HFF-Myc (cell line): ENCODE data around the gene MRRF.

ENCODE experiments used
- DNase-seq: peaks from one replicate; pipeline ENCODE4 v3.0.0-alpha.2; 2011; ENCODE audit warnings: low read depth; ENCODE audit errors: extremely low read depth
- H3K4me3 ChIP-seq: replicated peaks from 2 replicates; pipeline ENCODE4 v1.5.1; 2011; ENCODE audit warnings: low read depth, mild to moderate bottlenecking, control low read depth, low read length
- CTCF ChIP-seq: IDR thresholded peaks from 2 replicates; pipeline ENCODE4 v1.5.1; 2012; ENCODE audit warnings: mild to moderate bottlenecking, low read depth, low read length, control low read depth; ENCODE audit errors: missing control alignments

Gene MRRF

GRCh38 chr9:122340161-122340560 is 75.5 kb downstream of the MRRF start:
- no peak for DNase-seq
- no peak overlapping the region for H3K4me3 ChIP-seq
- TF ChIP-seq CTCF: no peak

- no peak overlapping the region for H3K4me3 ChIP-seq
- DNase-seq: no peak
- no peak for TF ChIP-seq CTCF
These were observed 77.8 kb downstream of the MRRF start for GRCh38 chr9:122342323-122343050.

- peak overlapping the region; percentile 41 for H3K4me3 ChIP-seq
- TF ChIP-seq CTCF: no peak
- no peak for DNase-seq
These were observed 82.0 kb downstream of the MRRF start for GRCh38 chr9:122346478-122347347.

GRCh38 chr9:122347348-122348287 is 82.9 kb downstream of the MRRF start:
- no peak for DNase-seq
- no peak for TF ChIP-seq CTCF
- peak overlapping the region; percentile 41 for H3K4me3 ChIP-seq

GRCh38 chr9:122348288-122348777 is 83.7 kb downstream of the MRRF start:
- TF ChIP-seq CTCF: no peak
- DNase-seq: no peak
- H3K4me3 ChIP-seq: no peak overlapping the region

GRCh38 chr9:122348791-122349190 is 84.1 kb downstream of the MRRF start:
- TF ChIP-seq CTCF: no peak
- DNase-seq: no peak
- no peak overlapping the region for H3K4me3 ChIP-seq
